Peyer's patch (tissue), 4 donors: ENCODE data around the gene WDR18.

Source experiments
- POLR2A ChIP-seq, 2 donors: fragments of 450-650 bp; IDR thresholded peaks; one replicate each; pipeline ENCODE4 v1.5.1; 2017; ENCODE audit warnings: antibody characterized with exemption in 2 of 2, mild to moderate bottlenecking in 2 of 2, moderate library complexity in 2 of 2
- TF ChIP-seq, protein P1 (sequence below), 6 experiments: fragments of 450-650 bp in 4 of 6; fragments of 200-600 bp in 2 of 6; sonication (generic) in 1 of 6; IDR thresholded peaks; one replicate each; pipeline ENCODE4 v1.5.1; 2017 to 2019; ENCODE audit warnings: antibody characterized with exemption in 6 of 6, mild to moderate bottlenecking in 3 of 6, moderate library complexity in 1 of 6

DNA sequence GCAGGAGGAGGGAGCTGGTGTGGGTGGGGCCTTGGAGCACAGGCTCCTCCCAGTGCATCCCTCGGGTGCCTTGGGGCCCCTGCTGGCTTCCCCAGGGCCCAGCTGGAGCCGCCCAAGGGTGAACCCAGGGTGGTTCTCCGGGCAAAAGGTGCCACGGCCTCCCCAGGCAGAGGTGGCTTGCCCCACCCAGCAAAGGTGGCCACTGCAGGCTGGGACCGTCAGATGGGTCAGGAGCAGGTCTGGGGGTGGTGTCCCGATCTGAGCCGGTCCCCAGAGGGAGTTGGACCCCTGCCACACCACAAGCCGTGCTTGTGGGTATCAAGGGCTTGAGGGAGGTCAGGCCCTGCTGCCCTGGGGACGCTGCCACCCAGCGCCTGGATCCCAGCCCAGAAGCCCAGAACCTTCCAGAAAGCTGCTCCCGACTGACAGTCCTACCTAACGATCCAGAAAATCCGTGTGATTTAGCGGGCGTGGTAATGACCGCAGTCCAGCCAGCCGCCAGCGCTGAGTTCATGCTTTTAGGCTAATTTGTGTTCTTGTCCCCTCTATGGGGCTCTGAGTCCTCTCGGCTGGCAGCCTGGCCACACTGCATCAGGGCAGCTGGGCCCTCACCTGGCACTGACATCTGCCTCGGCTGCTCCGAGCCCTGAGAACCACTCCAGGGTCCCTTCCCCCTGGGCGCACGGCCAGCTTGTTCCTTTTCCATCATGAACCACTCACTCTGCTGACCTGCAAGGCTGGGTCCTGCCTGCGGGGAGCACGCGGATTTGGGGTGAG, 11.1 kb downstream of the WDR18 start:
- TF ChIP-seq, protein P1, sequence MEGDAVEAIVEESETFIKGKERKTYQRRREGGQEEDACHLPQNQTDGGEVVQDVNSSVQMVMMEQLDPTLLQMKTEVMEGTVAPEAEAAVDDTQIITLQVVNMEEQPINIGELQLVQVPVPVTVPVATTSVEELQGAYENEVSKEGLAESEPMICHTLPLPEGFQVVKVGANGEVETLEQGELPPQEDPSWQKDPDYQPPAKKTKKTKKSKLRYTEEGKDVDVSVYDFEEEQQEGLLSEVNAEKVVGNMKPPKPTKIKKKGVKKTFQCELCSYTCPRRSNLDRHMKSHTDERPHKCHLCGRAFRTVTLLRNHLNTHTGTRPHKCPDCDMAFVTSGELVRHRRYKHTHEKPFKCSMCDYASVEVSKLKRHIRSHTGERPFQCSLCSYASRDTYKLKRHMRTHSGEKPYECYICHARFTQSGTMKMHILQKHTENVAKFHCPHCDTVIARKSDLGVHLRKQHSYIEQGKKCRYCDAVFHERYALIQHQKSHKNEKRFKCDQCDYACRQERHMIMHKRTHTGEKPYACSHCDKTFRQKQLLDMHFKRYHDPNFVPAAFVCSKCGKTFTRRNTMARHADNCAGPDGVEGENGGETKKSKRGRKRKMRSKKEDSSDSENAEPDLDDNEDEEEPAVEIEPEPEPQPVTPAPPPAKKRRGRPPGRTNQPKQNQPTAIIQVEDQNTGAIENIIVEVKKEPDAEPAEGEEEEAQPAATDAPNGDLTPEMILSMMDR (IDR thresholded peaks at IDR 0.05), result no peak
- TF ChIP-seq POLR2A (IDR thresholded peaks at IDR 0.05), result no peak
